Anterior cingulate cortex (tissue), 58 donors: Measurements from ENCODE around the gene OR2AE1.

ENCODE experiments used
- DNase-seq, 58 donors: peaks; one replicate each; lab custom pipeline; 2025; lab: John Stamatoyannopoulos, UW

Gene OR2AE1

GRCh38 chr7:99860281-99861127, 16.3 kb downstream of the OR2AE1 start:
- no peak for DNase-seq

GRCh38 chr7:99855236-99855635, 21.6 kb downstream of the OR2AE1 start:
- DNase-seq = no peak

- no peak for DNase-seq
These were observed 28.2 kb downstream of the OR2AE1 start for GRCh38 chr7:99848420-99849216.

- DNase-seq = no peak
These were observed 32.5 kb downstream of the OR2AE1 start for GRCh38 chr7:99844328-99844727.

- no peak for DNase-seq
These were observed 33.0 kb downstream of the OR2AE1 start for GRCh38 chr7:99843808-99844207.

GRCh38 chr7:99842926-99843325, 33.9 kb downstream of the OR2AE1 start:
- DNase-seq = no peak

GRCh38 chr7:99840136-99840869, 36.5 kb downstream of the OR2AE1 start:
- no peak for DNase-seq

GRCh38 chr7:99839287-99840021, 37.4 kb downstream of the OR2AE1 start:
- no peak for DNase-seq

GRCh38 chr7:99837649-99838361, 39.0 kb downstream of the OR2AE1 start:
- no peak for DNase-seq

GRCh38 chr7:99835189-99835588, 41.6 kb downstream of the OR2AE1 start:
- DNase-seq = no peak

GRCh38 chr7:99834382-99834781, 42.5 kb downstream of the OR2AE1 start:
- no peak for DNase-seq

GRCh38 chr7:99833289-99833877, 43.5 kb downstream of the OR2AE1 start:
- no peak for DNase-seq

GRCh38 chr7:99831595-99831994, 45.2 kb downstream of the OR2AE1 start:
- DNase-seq = no peak

- DNase-seq = no peak
These were observed 47.2 kb downstream of the OR2AE1 start for GRCh38 chr7:99829524-99830160.

GRCh38 chr7:99828811-99829210, 48.0 kb downstream of the OR2AE1 start:
- no peak for DNase-seq

- DNase-seq = no peak
These were observed 49.6 kb downstream of the OR2AE1 start for GRCh38 chr7:99827040-99827778.
